ENCODE measurements around the gene ENPP1. TPM values are rescaled to one million over a fixed set of nuclear protein-coding genes. Genes with fewer than 3 reads are reported as not detected.

The ENPP1 gene
- total and polyA plus RNA-seq, 2 of the 4 experiments (the other 2 are of a cell fraction): 10.9 to 38.9 TPM

DNA sequence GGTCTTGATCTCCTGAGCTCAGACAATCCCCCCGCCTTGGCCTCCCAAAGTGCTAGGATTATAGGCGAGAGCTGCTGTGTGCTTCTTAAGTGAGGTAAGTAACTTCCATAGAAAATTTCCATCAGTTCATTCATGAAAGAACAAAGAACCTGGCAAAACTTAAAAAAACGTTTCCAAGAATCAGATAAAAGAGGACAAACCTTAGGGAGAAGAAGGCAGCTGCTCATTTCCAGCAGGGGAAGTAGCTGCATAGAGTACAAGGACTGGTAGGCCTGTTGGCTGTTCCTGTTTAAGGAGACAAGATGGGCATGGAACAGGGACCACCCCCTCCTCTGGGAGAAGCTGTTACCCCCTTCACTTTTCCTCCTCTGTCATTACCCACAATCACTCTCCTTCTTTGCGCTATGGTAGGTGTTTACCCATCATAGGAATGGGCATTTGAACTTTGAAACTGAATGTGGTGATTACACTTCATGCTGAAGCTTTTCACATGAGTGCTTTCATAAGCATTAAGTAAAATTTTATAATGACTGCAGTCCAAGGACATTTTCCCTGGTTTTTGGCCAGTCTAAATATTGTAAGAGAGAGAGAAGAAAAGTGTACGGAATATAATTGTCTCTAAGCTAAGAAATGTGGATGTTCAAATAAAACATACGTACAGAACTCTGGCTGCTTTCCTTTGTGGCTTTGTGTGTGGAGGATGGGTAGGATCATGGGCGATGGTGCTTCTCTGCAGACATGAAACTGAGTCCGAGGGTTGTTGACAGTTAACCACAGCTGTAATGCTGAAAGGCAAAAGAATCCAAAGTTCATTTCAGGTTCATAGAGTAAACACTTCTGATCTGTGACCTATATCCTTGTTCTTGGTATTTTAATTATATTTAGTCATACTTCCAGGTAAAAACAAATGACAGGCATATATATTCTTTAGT is 86.9 kb downstream of the ENPP1 start (continued):
- no peak for TF ChIP-seq CTCF (conservative IDR thresholded peaks at IDR 0.05; ENCODE audit: low read depth, low read length)

DNA sequence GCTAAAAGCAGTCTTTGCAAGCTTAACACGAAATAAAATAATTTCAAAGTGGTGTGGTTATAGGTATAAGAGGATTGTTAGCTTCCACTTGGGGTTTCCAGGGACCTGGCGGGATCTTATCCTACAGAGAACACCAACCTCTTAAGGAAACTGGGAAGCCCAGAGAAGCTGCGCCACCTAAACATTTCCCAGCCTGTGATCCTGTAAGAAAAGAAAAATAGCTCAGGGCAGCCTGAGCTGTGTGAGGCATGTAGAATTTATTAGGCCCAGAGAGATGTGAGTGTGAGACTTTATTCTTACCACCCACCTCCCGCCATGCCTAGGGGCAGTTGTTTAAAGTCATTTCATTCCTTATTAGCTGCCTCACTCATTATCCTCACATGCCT is 89.2 kb downstream of the ENPP1 start:
- Histone ChIP-seq H3K9ac (ENCODE audit: low read depth, low read length) (no peak overlapping the region), H3K18ac (ENCODE audit: low read depth, low read length) (no peak overlapping the region), H3K27ac (ENCODE audit: insufficient read depth, low read length) (no peak overlapping the region), H4K5ac (ENCODE audit: low read depth, low read length) (no peak overlapping the region), H4K8ac (ENCODE audit: low read depth in 2 of 2, low read length in 2 of 2) (no peak overlapping the region), H3K14ac (replicated peaks; ENCODE audit: low read depth, low read length) (no peak overlapping the region), H4K91ac (ENCODE audit: insufficient read depth, low read depth, low read length) (no peak overlapping the region), H3K23ac (ENCODE audit: low read depth, low read length) (no peak overlapping the region), H2BK15ac (ENCODE audit: low read depth, low read length) (no peak overlapping the region), H3K36me3 (ENCODE audit: control insufficient read depth, insufficient read depth, low read length) (no peaks in the 10 kb centered on the region), H2AK5ac (ENCODE audit: low read depth, low read length) (no peak overlapping the region), H2BK5ac (ENCODE audit: low read depth, low read length, poor library complexity, severe bottlenecking) (no peak overlapping the region), H3K4me1 (ENCODE audit: control insufficient read depth, insufficient read depth, low read length) (0 out of 2 replicates have a peak, but pooled peaks cover 3% of the 10 kb centered on the region), H2BK120ac (ENCODE audit: low read depth, low read length) (no peak overlapping the region), H3K56ac (ENCODE audit: extremely low read depth, insufficient read depth, low read length) (no peak overlapping the region), H3K79me1 (ENCODE audit: low read depth in 1 of 2, low read length in 2 of 2) (no peaks in the 10 kb centered on the region), H2BK20ac (ENCODE audit: low read depth, low read length) (no peak overlapping the region), H3K27me3 (ENCODE audit: control insufficient read depth, insufficient read depth, low read length) (no peaks in the 10 kb centered on the region; the same call in 1 of the 2 replicates), H2AK9ac (replicated peaks; ENCODE audit: low read depth, low read length, poor library complexity) (no peak overlapping the region), H3K9me3 (ENCODE audit: control insufficient read depth, insufficient read depth, low read length) (peaks cover 9% of the 10 kb centered on the region), H3K4ac (ENCODE audit: low read depth, low read length) (no peak overlapping the region), H3K4me3 (ENCODE audit: insufficient read depth, low read depth, low read length) (no peak overlapping the region), H3K4me2 (ENCODE audit: low read depth, low read length) (no peak overlapping the region), H4K20me1 (ENCODE audit: insufficient read depth, low read length) (no peaks in the 10 kb centered on the region), H3K9me1 (ENCODE audit: insufficient read depth, low read length) (no peaks in the 10 kb centered on the region; the same call in 1 of the 2 replicates), H2AFZ (replicated peaks; ENCODE audit: low read length, poor library complexity) (no peak overlapping the region)
- dilution Hi-C loops (cut with HindIII; ENCODE audit: low sequenced_read_pairs, unreplicated experiment): no loop called here
- ATAC-seq (ENCODE audit: low read depth) (no peak), DNase-seq (no peak)
- BruUV-seq (replicated peaks): no TSS peak
- POLR2A ChIA-PET (ENCODE audit: unreplicated experiment): no interaction called here
- TF ChIP-seq CTCF (conservative IDR thresholded peaks at IDR 0.05; ENCODE audit: low read depth, low read length) (no peak), FOS (IDR thresholded peaks at IDR 0.05; ENCODE audit: low read depth, low read length) (no peak), POLR2A (IDR thresholded peaks at IDR 0.05; ENCODE audit: low read depth, low read length) (no peak), RCOR1 (IDR thresholded peaks at IDR 0.05; ENCODE audit: insufficient replicate concordance, low read length) (no peak), CEBPB (IDR thresholded peaks at IDR 0.05; ENCODE audit: low read depth, low read length) (no peak)
- CTCF ChIA-PET: interaction anchor here (0.6 kb wide), 2 partner anchors 72 to 564 kb away, joined by 3 to 5 read pairs; no protein-coding TSS in a partner anchor
- intact Hi-C loops (cut with micrococcal nuclease): no loop called here
- WGBS, 2 experiments (ENCODE audit: extremely low coverage in 2 of 2, insufficient read length in 1 of 2): no CpG with 5 or more reads among the region's 4 CpGs
- in situ Hi-C loops (cut with MboI; ENCODE audit: low sequenced_read_pairs): no loop called here

All from IMR-90 (cell line).